Activated CD8-positive, alpha-beta T cell treated with anti-CD3 and anti-CD28 coated beads for 36 hours (primary cell): Measurements from ENCODE around the gene CTCFL. TPM values are rescaled to one million over a fixed set of nuclear protein-coding genes. Genes with fewer than 3 reads are reported as not detected.

Experiments used
- ATAC-seq: fragments of 200-7000 bp; cut with Tn5 transposase; one replicate; pipeline ENCODE4 v1.10.0; 2021; ENCODE audit warnings: mild to moderate bottlenecking, moderate library complexity
- CTCF ChIA-PET: fragments of 350-600 bp; sonication (Branson Sonifier 250); formaldehyde crosslinking; loops from one replicate; lab custom pipeline; 2021; ENCODE audit warnings: antibody characterized with exemption; lab: Charles Lee
- POLR2A ChIA-PET: fragments of 350-600 bp; sonication (Branson Sonifier 250); formaldehyde crosslinking; loops from one replicate; lab custom pipeline; 2021; ENCODE audit warnings: antibody characterized with exemption; lab: Charles Lee
- DNase-seq: peaks from one replicate; pipeline ENCODE4 v3.0.0-alpha.2; 2020
- H3K27ac Mint-ChIP-seq: one replicate; pipeline ENCODE4 v1.8.0; 2021; ENCODE audit warnings: mild to moderate bottlenecking, mixed read lengths
- H3K27me3 Mint-ChIP-seq: one replicate; pipeline ENCODE4 v1.8.0; 2021; ENCODE audit warnings: mixed read lengths
- H3K36me3 Mint-ChIP-seq: one replicate; pipeline ENCODE4 v1.8.0; 2021; ENCODE audit warnings: low read depth, mixed read lengths
- H3K4me1 Mint-ChIP-seq: one replicate; pipeline ENCODE4 v1.8.0; 2021; ENCODE audit warnings: low read depth, mixed read lengths
- H3K4me3 Mint-ChIP-seq: one replicate; pipeline ENCODE4 v1.8.0; 2021; ENCODE audit warnings: mild to moderate bottlenecking, moderate library complexity, mixed read lengths
- H3K9me3 Mint-ChIP-seq: one replicate; pipeline ENCODE4 v1.8.0; 2021; ENCODE audit warnings: mixed read lengths
- intact Hi-C: fragments of 100-400 bp; cut with micrococcal nuclease; formaldehyde crosslinking; loops from one replicate; pipeline ENCODE4 v1.10.0; 2022
- total RNA-seq, 2 experiments: library from RNA; stranded (reverse); gene quantifications; one replicate each; pipeline ENCODE4 v1.2.3, GENCODE V29; 2021
- TF ChIP-seq, protein P1 (sequence below): fragments of 200-600 bp; IDR thresholded peaks from one replicate; pipeline ENCODE4 v1.8.0; 2022; ENCODE audit warnings: antibody characterized with exemption, mild to moderate bottlenecking

The CTCFL gene
- total RNA-seq, 2 experiments from 2014 or later: not detected

DNA sequence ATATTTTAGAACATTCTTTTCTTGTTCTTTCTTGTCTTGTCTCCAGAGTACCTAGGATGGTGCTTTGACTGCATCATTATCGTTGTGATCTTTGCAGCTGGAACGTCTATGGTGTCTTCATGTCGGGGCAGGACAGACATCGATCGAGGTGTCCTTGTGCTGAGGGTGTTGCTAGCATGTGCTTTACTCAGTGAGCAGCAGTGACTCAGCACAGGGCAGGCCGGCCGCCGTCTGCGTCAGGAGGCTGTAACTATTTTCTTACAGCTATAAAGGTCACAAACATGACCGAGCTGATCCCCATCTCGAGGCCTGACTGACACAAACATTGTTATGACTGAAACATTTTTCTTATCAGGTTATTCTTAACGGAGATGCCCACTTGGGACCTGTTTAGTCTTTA is 14.9 kb upstream of the CTCFL start:
- Mint-ChIP-seq H3K4me1 (no peaks in the 10 kb centered on the region), H3K27me3 (peaks cover 28% of the 10 kb centered on the region), H3K9me3 (peaks cover 3% of the 10 kb centered on the region), H3K36me3 (no peaks in the 10 kb centered on the region), H3K27ac (no peak overlapping the region), H3K4me3 (no peak overlapping the region)
- no peak for DNase-seq
- TF ChIP-seq, protein P1, sequence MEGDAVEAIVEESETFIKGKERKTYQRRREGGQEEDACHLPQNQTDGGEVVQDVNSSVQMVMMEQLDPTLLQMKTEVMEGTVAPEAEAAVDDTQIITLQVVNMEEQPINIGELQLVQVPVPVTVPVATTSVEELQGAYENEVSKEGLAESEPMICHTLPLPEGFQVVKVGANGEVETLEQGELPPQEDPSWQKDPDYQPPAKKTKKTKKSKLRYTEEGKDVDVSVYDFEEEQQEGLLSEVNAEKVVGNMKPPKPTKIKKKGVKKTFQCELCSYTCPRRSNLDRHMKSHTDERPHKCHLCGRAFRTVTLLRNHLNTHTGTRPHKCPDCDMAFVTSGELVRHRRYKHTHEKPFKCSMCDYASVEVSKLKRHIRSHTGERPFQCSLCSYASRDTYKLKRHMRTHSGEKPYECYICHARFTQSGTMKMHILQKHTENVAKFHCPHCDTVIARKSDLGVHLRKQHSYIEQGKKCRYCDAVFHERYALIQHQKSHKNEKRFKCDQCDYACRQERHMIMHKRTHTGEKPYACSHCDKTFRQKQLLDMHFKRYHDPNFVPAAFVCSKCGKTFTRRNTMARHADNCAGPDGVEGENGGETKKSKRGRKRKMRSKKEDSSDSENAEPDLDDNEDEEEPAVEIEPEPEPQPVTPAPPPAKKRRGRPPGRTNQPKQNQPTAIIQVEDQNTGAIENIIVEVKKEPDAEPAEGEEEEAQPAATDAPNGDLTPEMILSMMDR: no peak
- intact Hi-C loops: no loop called here
- ChIA-PET POLR2A (no interaction called here), CTCF (interaction anchor here (0.9 kb wide), 1 partner anchor 56 kb away, joined by 3 read pairs; no protein-coding TSS in a partner anchor)
- ATAC-seq: no peak

DNA sequence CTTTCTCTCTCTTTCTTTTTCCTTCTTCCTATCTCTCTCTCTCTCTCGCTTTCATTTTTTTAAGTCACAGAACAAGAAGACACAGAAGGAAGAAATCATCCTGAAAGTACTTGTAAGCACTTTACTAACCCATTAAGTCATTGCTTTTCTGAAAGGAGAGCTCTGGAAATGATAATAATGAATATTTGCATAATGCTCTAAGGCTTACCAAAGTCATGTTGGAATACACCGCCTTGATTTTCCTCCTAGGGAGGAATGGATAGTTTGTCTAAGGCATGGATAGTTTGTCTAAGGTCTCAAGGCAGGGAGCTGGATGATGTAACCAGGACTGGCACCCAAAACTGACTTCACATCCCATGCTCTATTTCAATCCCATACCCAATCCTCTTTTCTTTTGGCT is 12.9 kb upstream of the CTCFL start:
- Mint-ChIP-seq H3K27me3 (peaks cover 37% of the 10 kb centered on the region), H3K9me3 (peaks cover 3% of the 10 kb centered on the region), H3K36me3 (no peaks in the 10 kb centered on the region), H3K27ac (no peak overlapping the region), H3K4me3 (no peak overlapping the region), H3K4me1 (no peaks in the 10 kb centered on the region)
- no peak for DNase-seq
- ChIA-PET CTCF (interaction anchor here (1.0 to 1.3 kb wide), 4 partner anchors 9 to 57 kb away, joined by 3 to 5 read pairs (median 4); no protein-coding TSS in a partner anchor), POLR2A (no interaction called here)
- no peak for ATAC-seq
- intact Hi-C loops: no loop called here
- TF ChIP-seq, protein P1: no peak

GRCh38 chr20:57536771-57537724 is 12.1 kb upstream of the CTCFL start:
- Mint-ChIP-seq H3K27me3 (peaks cover 38% of the 10 kb centered on the region), H3K4me1 (no peaks in the 10 kb centered on the region), H3K9me3 (peaks cover 3% of the 10 kb centered on the region), H3K4me3 (no peak overlapping the region), H3K36me3 (no peaks in the 10 kb centered on the region), H3K27ac (no peak overlapping the region)
- no peak for ATAC-seq
- TF ChIP-seq, protein P1: no peak
- POLR2A ChIA-PET: no interaction called here
- CTCF ChIA-PET: no interaction called here
- intact Hi-C loops: no loop called here
- no peak for DNase-seq

DNA sequence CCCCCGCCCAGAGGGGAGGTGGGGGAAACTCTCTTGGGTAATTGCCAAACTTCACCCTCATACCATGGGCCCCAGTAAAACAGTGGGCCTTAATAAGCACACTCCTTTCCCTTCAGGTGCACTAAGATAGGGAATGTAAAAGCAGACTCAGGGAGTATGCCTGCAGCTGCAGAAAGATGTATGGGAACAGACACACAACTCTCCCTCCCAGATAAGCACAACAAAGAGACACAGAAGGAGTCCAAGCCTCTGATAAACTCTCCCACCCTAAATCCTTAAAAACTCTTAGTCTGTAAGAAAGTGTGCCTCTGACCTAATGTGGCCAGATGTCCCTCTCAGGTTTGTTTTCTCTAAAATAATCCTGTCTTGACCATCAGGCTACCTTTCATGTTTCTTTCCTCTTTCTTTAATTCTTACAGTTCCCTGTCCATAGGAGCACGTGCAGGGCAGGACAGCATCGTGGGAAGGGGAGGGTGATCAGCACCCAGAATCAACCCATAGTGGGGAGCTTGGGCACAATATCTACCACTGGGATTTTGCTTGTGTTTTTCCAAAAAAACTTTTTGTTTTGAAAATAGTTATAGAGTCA is 11.3 kb upstream of the CTCFL start:
- no peak overlapping the region for H3K27ac Mint-ChIP-seq
- intact Hi-C loops: no loop called here
- ATAC-seq (no peak), DNase-seq (no peak)
- no peaks in the 10 kb centered on the region for H3K4me1 Mint-ChIP-seq
- H3K9me3 Mint-ChIP-seq: peaks cover 3% of the 10 kb centered on the region
- H3K4me3 Mint-ChIP-seq: no peak overlapping the region
- TF ChIP-seq, protein P1: no peak
- POLR2A ChIA-PET: interaction anchor here (0.6 kb wide), 1 partner anchor 13 kb away, joined by 3 read pairs; no protein-coding TSS in a partner anchor
- CTCF ChIA-PET: no interaction called here
- H3K36me3 Mint-ChIP-seq: no peaks in the 10 kb centered on the region
- H3K27me3 Mint-ChIP-seq: peaks cover 38% of the 10 kb centered on the region

DNA sequence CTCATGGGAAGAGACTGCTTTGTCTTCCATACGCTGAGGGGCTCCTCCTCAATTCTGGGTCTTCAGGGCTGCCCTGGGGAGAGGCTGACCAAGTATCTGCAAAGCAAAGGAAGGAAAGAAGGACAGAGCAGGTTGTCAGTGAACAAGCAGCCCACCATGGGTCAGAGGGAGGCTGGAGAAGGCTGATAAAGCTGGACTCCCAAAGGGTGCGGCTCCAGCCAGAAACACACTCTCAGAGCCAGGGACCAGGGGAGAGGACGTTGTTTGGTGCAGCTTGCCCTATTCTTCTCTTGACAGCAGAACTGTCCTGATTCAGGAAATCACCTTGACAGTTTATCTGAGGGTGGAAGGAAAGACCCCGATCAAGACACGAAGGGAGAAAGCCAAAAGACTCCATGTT is 10.4 kb upstream of the CTCFL start:
- CTCF ChIA-PET: no interaction called here
- no peaks in the 10 kb centered on the region for H3K4me1 Mint-ChIP-seq
- H3K4me3 Mint-ChIP-seq: no peak overlapping the region
- intact Hi-C loops: no loop called here
- POLR2A ChIA-PET: interaction anchor here (0.6 kb wide), 1 partner anchor 13 kb away, joined by 3 read pairs; no protein-coding TSS in a partner anchor
- DNase-seq: no peak
- H3K27me3 Mint-ChIP-seq: peaks cover 34% of the 10 kb centered on the region
- H3K9me3 Mint-ChIP-seq: peaks cover 3% of the 10 kb centered on the region
- H3K36me3 Mint-ChIP-seq: no peaks in the 10 kb centered on the region
- no peak for ATAC-seq
- H3K27ac Mint-ChIP-seq: no peak overlapping the region
- TF ChIP-seq, protein P1: no peak
